HEK293T (cell line): ENCODE data around the gene TBC1D24.

Experiments used
- CTCF ChIA-PET: fragments of 350-600 bp; formaldehyde crosslinking; extraction: SDS; loops from one replicate; lab custom pipeline; 2021; ENCODE audit warnings: antibody characterized with exemption, inconsistent platforms; lab: Yijun Ruan, JAX
- POLR2A ChIA-PET: fragments of 350-600 bp; formaldehyde crosslinking; extraction: SDS; loops from one replicate; lab custom pipeline; 2020; ENCODE audit warnings: antibody characterized with exemption, inconsistent platforms; lab: Yijun Ruan, JAX
- DNase-seq: peaks from one replicate; pipeline ENCODE4 v3.0.0; 2012; ENCODE audit warnings: mixed read lengths; ENCODE audit errors: extremely low spot score
- ARNT ChIP-seq: fragments of 450-650 bp; IDR thresholded peaks from 2 replicates; pipeline ENCODE4 v1.6.1; 2017; ENCODE audit warnings: mild to moderate bottlenecking
- CTBP1 ChIP-seq: fragments of 450-650 bp; IDR thresholded peaks from 2 replicates; pipeline ENCODE4 v1.6.1; 2016; ENCODE audit warnings: borderline replicate concordance
- ELF4 ChIP-seq: fragments of 450-650 bp; IDR thresholded peaks from 2 replicates; pipeline ENCODE4 v1.6.1; 2017; ENCODE audit warnings: antibody characterized with exemption
- FOXA1 ChIP-seq: fragments of 450-650 bp; IDR thresholded peaks from 2 replicates; pipeline ENCODE4 v1.6.1; 2016; ENCODE audit warnings: mild to moderate bottlenecking
- FOXK2 ChIP-seq: fragments of 450-650 bp; IDR thresholded peaks from 2 replicates; pipeline ENCODE4 v1.6.1; 2016; ENCODE audit warnings: mild to moderate bottlenecking
- FOXM1 ChIP-seq: fragments of 450-650 bp; IDR thresholded peaks from 2 replicates; pipeline ENCODE4 v1.6.1; 2017; ENCODE audit warnings: mild to moderate bottlenecking, borderline replicate concordance
- HDGF ChIP-seq: fragments of 450-650 bp; IDR thresholded peaks from 2 replicates; pipeline ENCODE4 v1.6.1; 2017; ENCODE audit warnings: antibody characterized with exemption, borderline replicate concordance
- L3MBTL2 ChIP-seq: fragments of 450-650 bp; conservative IDR thresholded peaks from 2 replicates; pipeline ENCODE4 v1.6.1; 2016; ENCODE audit warnings: mild to moderate bottlenecking
- LEF1 ChIP-seq: fragments of 450-650 bp; IDR thresholded peaks from 2 replicates; pipeline ENCODE4 v1.6.1; 2017; ENCODE audit warnings: mild to moderate bottlenecking, borderline replicate concordance
- NFRKB ChIP-seq: fragments of 450-650 bp; IDR thresholded peaks from 2 replicates; pipeline ENCODE4 v1.6.1; 2016; ENCODE audit warnings: mild to moderate bottlenecking, moderate library complexity
- PKNOX1 ChIP-seq: fragments of 450-650 bp; IDR thresholded peaks from 2 replicates; pipeline ENCODE4 v1.6.1; 2016
- SP1 ChIP-seq: fragments of 450-650 bp; IDR thresholded peaks from 2 replicates; pipeline ENCODE4 v1.6.1; 2017
- SUZ12 ChIP-seq: fragments of 450-650 bp; IDR thresholded peaks from 2 replicates; pipeline ENCODE4 v1.6.1; 2016; ENCODE audit warnings: mild to moderate bottlenecking
- TARDBP ChIP-seq: fragments of 450-650 bp; IDR thresholded peaks from 2 replicates; pipeline ENCODE4 v1.6.1; 2016
- ZNF384 ChIP-seq: fragments of 450-650 bp; IDR thresholded peaks from 2 replicates; pipeline ENCODE4 v1.6.1; 2016

Gene TBC1D24

DNA sequence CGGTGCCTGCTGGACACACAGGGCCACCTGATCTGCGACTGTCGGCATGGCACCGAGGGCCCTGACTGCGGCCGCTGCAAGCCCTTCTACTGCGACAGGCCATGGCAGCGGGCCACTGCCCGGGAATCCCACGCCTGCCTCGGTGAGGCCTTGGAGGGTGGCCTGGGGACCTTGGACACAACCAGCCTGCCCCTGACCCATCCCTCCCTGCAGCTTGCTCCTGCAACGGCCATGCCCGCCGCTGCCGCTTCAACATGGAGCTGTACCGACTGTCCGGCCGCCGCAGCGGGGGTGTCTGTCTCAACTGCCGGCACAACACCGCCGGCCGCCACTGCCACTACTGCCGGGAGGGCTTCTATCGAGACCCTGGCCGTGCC lies 2.5 kb upstream of the TBC1D24 start:
- no peak for TF ChIP-seq ZNF384
- TF ChIP-seq LEF1 = no peak
- TF ChIP-seq FOXK2 = no peak
- no peak for DNase-seq
- CTCF ChIA-PET = no interaction called here
- POLR2A ChIA-PET = interaction anchor here (1.0 to 4.6 kb wide), 2 partner anchors 9 to 14 kb away, joined by 3 to 70 read pairs; partner anchors contain the start of gene TEDC2

DNA sequence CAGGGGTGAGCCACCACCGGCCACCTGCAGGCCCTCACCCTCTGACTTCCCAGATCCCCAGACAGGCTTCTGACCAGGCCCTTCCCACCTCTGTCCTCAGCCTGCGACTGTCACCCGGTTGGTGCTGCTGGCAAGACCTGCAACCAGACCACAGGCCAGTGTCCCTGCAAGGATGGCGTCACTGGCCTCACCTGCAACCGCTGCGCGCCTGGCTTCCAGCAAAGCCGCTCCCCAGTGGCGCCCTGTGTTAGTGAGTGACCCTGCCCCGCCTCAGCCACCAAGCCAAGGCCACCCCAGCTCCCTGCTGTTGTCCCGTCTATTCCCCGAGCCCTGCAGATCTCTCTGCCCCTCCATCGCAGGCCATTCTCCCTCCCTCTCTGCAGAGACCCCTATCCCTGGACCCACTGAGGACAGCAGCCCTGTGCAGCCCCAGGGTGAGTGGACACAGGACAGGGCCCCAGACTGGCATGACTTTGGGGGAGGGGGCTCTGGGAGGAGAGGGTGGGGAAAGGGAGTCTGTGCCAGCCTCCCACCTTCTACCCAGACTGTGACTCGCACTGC lies 2.0 kb upstream of the TBC1D24 start:
- no peak for DNase-seq
- CTCF ChIA-PET = no interaction called here

GRCh38 chr16:2473446-2473926 lies 1.4 kb upstream of the TBC1D24 start:
- ChIA-PET CTCF (no interaction called here), POLR2A (interaction anchor here (1.0 to 2.1 kb wide), 2 partner anchors 11 to 14 kb away, joined by 3 to 8 read pairs; partner anchors contain the start of gene TEDC2)
- DNase-seq = no peak
- TF ChIP-seq FOXK2 (no peak), ELF4 (no peak), NFRKB (no peak), TARDBP (no peak), HDGF (no peak), L3MBTL2 (no peak), CTBP1 (no peak), SUZ12 (no peak), LEF1 (no peak)

More for the DNA sequence above, 2.0 kb upstream of the TBC1D24 start:
- TF ChIP-seq TARDBP (no peak), FOXM1 (no peak), LEF1 (no peak), ZNF384 (no peak), ARNT (no peak), PKNOX1 (no peak), CTBP1 (no peak)
- POLR2A ChIA-PET = interaction anchor here (1.0 kb wide), 1 partner anchor 10 kb away, joined by 3 read pairs; no protein-coding TSS in a partner anchor

DNA sequence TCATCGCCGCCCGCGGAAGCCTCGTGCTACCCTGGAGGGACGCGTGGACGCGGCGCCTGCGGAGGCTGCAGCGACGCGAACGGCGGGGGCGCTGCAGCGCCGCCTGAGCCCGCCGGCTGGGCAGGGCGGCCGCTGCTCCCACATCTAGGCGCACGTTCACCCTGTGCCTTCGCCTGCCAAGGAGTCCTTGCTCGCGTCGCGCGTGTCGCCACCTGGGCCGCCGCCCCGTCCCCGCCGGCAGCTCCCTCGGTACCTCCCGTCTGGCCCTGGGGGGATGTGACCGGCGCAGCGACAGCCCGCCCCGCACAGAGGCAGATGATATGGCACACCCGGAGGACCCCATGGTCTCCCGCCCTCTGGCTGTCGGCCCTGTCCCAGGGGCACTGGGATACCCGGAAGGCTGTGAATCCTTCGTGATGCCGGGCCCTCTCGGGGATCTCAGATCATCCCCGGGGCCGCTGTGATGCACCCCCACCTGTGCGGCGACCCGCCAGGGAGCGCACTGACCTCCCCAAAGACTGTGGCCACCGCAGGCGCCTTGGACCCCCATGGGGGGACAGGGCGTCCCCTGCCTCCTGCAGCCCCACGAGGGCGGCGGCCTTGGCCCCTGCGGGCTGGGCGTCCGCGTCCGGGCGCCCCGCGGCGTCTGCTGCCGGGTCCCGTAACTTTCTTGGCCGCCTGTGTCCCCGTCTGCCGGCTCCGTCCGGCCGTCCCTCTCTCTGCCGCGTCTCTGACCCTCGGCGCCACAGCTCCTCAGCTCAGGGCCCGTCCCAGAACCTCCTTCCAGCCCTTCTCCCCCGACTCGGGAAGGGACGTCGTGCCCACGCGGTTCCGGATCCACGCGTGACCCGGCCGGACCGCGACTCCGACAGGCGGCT lies 689 bp upstream of the TBC1D24 start:
- POLR2A ChIA-PET = interaction anchor here (0.7 to 2.1 kb wide), 9 partner anchors 13 to 63 kb away, joined by 3 to 8 read pairs (median 3); partner anchors contain the start of genes ATP6V0C and TEDC2
- TF ChIP-seq ZNF384 (no peak), ELF4 (no peak), L3MBTL2 (0 out of 2 replicates have a peak, but pooled peaks have one; percentile 48), LEF1 (no peak), TARDBP (peak; percentile 76), NFRKB (no peak), CTBP1 (no peak), SP1 (no peak), HDGF (no peak)
- DNase-seq = peak; percentile 58
- CTCF ChIA-PET = interaction anchor here (0.8 kb wide), 1 partner anchor 27 kb away, joined by 3 read pairs; no protein-coding TSS in a partner anchor

- no peak for TF ChIP-seq PKNOX1
- no peak for TF ChIP-seq SP1
- TF ChIP-seq ELF4 = no peak
- no peak for TF ChIP-seq ZNF384
- TF ChIP-seq FOXK2 = no peak
- CTCF ChIA-PET = no interaction called here
- DNase-seq = no peak
- POLR2A ChIA-PET = interaction anchor here (0.9 to 2.1 kb wide), 6 partner anchors 12 to 48 kb away, joined by 3 to 8 read pairs (median 4); partner anchors contain the start of genes ATP6V0C and TEDC2
These were observed 752 bp downstream of the TBC1D24 start for GRCh38 chr16:2475413-2476344.

GRCh38 chr16:2476345-2476720 lies 1.4 kb downstream of the TBC1D24 start:
- ChIA-PET POLR2A (interaction anchor here (1.8 kb wide), 1 partner anchor 12 kb away, joined by 6 read pairs; no protein-coding TSS in a partner anchor), CTCF (no interaction called here)
- no peak for TF ChIP-seq NFRKB
- TF ChIP-seq FOXM1 = no peak
- TF ChIP-seq ELF4 = no peak
- no peak for TF ChIP-seq L3MBTL2
- TF ChIP-seq FOXA1 = no peak
- TF ChIP-seq ARNT = no peak
- no peak for TF ChIP-seq SUZ12
- TF ChIP-seq ZNF384 = no peak
- TF ChIP-seq CTBP1 = no peak

GRCh38 chr16:2476741-2477140 lies 1.8 kb downstream of the TBC1D24 start:
- TF ChIP-seq PKNOX1 (no peak), HDGF (no peak), ELF4 (no peak), FOXM1 (no peak), NFRKB (no peak), L3MBTL2 (no peak)
- no peak for DNase-seq
- CTCF ChIA-PET = no interaction called here
- POLR2A ChIA-PET = interaction anchor here (1.6 to 1.8 kb wide), 2 partner anchors 9 to 11 kb away, joined by 5 to 6 read pairs; no protein-coding TSS in a partner anchor

More at GRCh38 chr16:2476345-2476720, 1.4 kb downstream of the TBC1D24 start:
- no peak for DNase-seq
